HCT116 (cell line): ENCODE measurements around the gene MRPL1. TPM values are rescaled to one million over a fixed set of nuclear protein-coding genes. Genes with fewer than 3 reads are reported as not detected.
A peak's percentile ranks its signal among the peaks of the same experiment; 100 is the strongest.

Experiments used
- ATAC-seq: fragments of 200-7000 bp; cut with Tn5 transposase; 2 replicates; pipeline ENCODE4 v1.9.1; 2020; ENCODE audit warnings: mild to moderate bottlenecking, moderate library complexity
- BruUV-seq: library from RNA; stranded (reverse); fragments of 400-500 nt; replicated peaks from 2 replicates; lab custom pipeline; 2021; lab: Mats Ljungman, UMichigan
- CTCF ChIA-PET: fragments of 300-600 bp; sonication (Branson Sonifier 250); formaldehyde crosslinking; loops from one replicate; lab custom pipeline; 2021; ENCODE audit warnings: antibody characterized with exemption; lab: Charles Lee
- POLR2A ChIA-PET: fragments of 300-600, 350-600 bp; sonication (Branson Sonifier 250); formaldehyde crosslinking; loops from one replicate; lab custom pipeline; 2021; ENCODE audit warnings: antibody characterized with exemption; lab: Charles Lee
- RAD21 ChIA-PET, 2 experiments: fragments of 300-600 bp; sonication (Branson Sonifier 250); formaldehyde crosslinking; loops; one replicate each; lab custom pipeline; 2023; ENCODE audit warnings: low total read pairs in 2 of 2; ENCODE audit not compliant: uncharacterized antibody in 2 of 2, unreplicated experiment in 2 of 2, low non-redundant PET in 1 of 2; lab: Charles Lee
- DNase-seq: peaks from one replicate; pipeline ENCODE4 v3.0.0-alpha.2; 2010; ENCODE audit warnings: low read depth, low spot score
- H2AFZ ChIP-seq: fragments of 200-600 bp; shearing (Covaris generic), sonication (generic); 2 replicates; pipeline ENCODE4 v1.6.1; 2017; ENCODE audit warnings: low read depth, mixed run types, mixed read lengths, antibody characterized with exemption, low read length; ENCODE audit not compliant: poor library complexity, severe bottlenecking
- H3K27ac ChIP-seq: 2 replicates; pipeline ENCODE4 v1.5.1; 2012; ENCODE audit warnings: low read depth, low read length
- H3K27me3 ChIP-seq: fragments of 200-600 bp; sonication (generic); 2 replicates; pipeline ENCODE4 v1.6.1; 2016; ENCODE audit warnings: mixed run types, low read length, mixed read lengths; ENCODE audit not compliant: insufficient read depth
- H3K36me3 ChIP-seq, 2 experiments: fragments of 200-500 bp in 1 of 2; fragments of 200-600 bp in 1 of 2; sonication (Bioruptor generic) in 1 of 2; sonication (generic) in 1 of 2; 2 replicates each; pipeline versions ENCODE4 v1.5.1 to v1.6.1; 2014 to 2016; ENCODE audit warnings: low read length in 2 of 2, inconsistent platforms in 1 of 2, mixed read lengths in 1 of 2, mixed run types in 1 of 2; ENCODE audit not compliant: insufficient read depth in 2 of 2, control insufficient read depth in 1 of 2
- H3K4me1 ChIP-seq, 2 experiments: fragments of 200-600 bp in 1 of 2; sonication (generic) in 1 of 2; 2 replicates each; pipeline versions ENCODE4 v1.5.1 to v1.6.1; 2012 to 2017; ENCODE audit warnings: low read length in 2 of 2, inconsistent platforms in 1 of 2, mild to moderate bottlenecking in 1 of 2, mixed read lengths in 1 of 2, mixed run types in 1 of 2, moderate library complexity in 1 of 2; ENCODE audit not compliant: insufficient read depth in 2 of 2, control insufficient read depth in 1 of 2
- H3K4me2 ChIP-seq: fragments of 200-600 bp; sonication (generic); 2 replicates; pipeline ENCODE4 v1.6.1; 2017; ENCODE audit warnings: mixed run types, low read length, mixed read lengths
- H3K4me3 ChIP-seq, 2 experiments: fragments of 200-600 bp in 1 of 2; sonication (generic) in 1 of 2; replicated peaks in 1 of 2; 2 replicates each; pipeline ENCODE4 v1.5.1; 2011 to 2016; ENCODE audit warnings: low read length in 2 of 2, control low read depth in 1 of 2, low read depth in 1 of 2, mild to moderate bottlenecking in 1 of 2, mixed read lengths in 1 of 2, mixed run types in 1 of 2
- H3K79me2 ChIP-seq: fragments of 200-600 bp; sonication (generic); 2 replicates; pipeline ENCODE4 v1.6.1; 2017; ENCODE audit warnings: mild to moderate bottlenecking, mixed run types, low read length, moderate library complexity, mixed read lengths; ENCODE audit not compliant: insufficient read depth
- H3K9ac ChIP-seq: fragments of 200-600 bp; sonication (generic); 2 replicates; pipeline ENCODE4 v1.6.1; 2016; ENCODE audit warnings: low read length, mixed read lengths
- H3K9me2 ChIP-seq: fragments of 200-600 bp; sonication (generic), shearing (Covaris generic); 2 replicates; pipeline ENCODE4 v1.6.1; 2017; ENCODE audit warnings: mixed run types, mild to moderate bottlenecking, moderate library complexity; ENCODE audit not compliant: insufficient read depth
- H3K9me3 ChIP-seq, 2 experiments: fragments of 200-500 bp in 1 of 2; fragments of 200-600 bp in 1 of 2; sonication (Bioruptor generic) in 1 of 2; sonication (generic) in 1 of 2; 2 replicates each; pipeline ENCODE4 v1.6.1; 2014 to 2017; ENCODE audit warnings: low read length in 2 of 2, mixed read lengths in 2 of 2, inconsistent platforms in 1 of 2, low read depth in 1 of 2, mild to moderate bottlenecking in 1 of 2, mixed run types in 1 of 2, moderate library complexity in 1 of 2; ENCODE audit not compliant: control insufficient read depth in 1 of 2, insufficient read depth in 1 of 2
- H4K20me1 ChIP-seq: fragments of 200-600 bp; sonication (generic), shearing (Covaris generic); 2 replicates; pipeline ENCODE4 v1.6.1; 2017; ENCODE audit warnings: mixed run types, mild to moderate bottlenecking, moderate library complexity; ENCODE audit not compliant: insufficient read depth
- CBX3 ChIP-seq: IDR thresholded peaks from 2 replicates; pipeline ENCODE4 v1.6.1; 2012; ENCODE audit warnings: low read depth
- EGR1 ChIP-seq: IDR thresholded peaks from 2 replicates; pipeline ENCODE4 v1.6.1; 2012; ENCODE audit warnings: low read depth
- EZH2phosphoT487 ChIP-seq: fragments of 200-600 bp; IDR thresholded peaks from 2 replicates; pipeline ENCODE4 v1.6.1; 2018; ENCODE audit warnings: antibody characterized with exemption, borderline replicate concordance
- FOSL1 ChIP-seq: IDR thresholded peaks from 2 replicates; pipeline ENCODE4 v1.6.1; 2012; ENCODE audit warnings: low read depth
- POLR2AphosphoS5 ChIP-seq: IDR thresholded peaks from 2 replicates; pipeline ENCODE4 v1.6.1; 2011; ENCODE audit warnings: mild to moderate bottlenecking, low read depth, low read length, moderate library complexity
- RAD21 ChIP-seq: IDR thresholded peaks from 2 replicates; pipeline ENCODE4 v1.6.1; 2012; ENCODE audit warnings: low read depth, mild to moderate bottlenecking
- SIN3A ChIP-seq: IDR thresholded peaks from 2 replicates; pipeline ENCODE4 v1.6.1; 2012; ENCODE audit warnings: low read depth
- SP1 ChIP-seq: IDR thresholded peaks from 2 replicates; pipeline ENCODE4 v1.6.1; 2012; ENCODE audit warnings: low read depth
- SRF ChIP-seq: IDR thresholded peaks from 2 replicates; pipeline ENCODE4 v1.6.1; 2012; ENCODE audit warnings: low read depth
- ZNF274 ChIP-seq: fragments of 200-500 bp; sonication (Bioruptor generic); IDR thresholded peaks from 2 replicates; pipeline ENCODE4 v1.6.1; 2014; ENCODE audit warnings: mild to moderate bottlenecking, low read depth, low read length, inconsistent platforms
- intact Hi-C: fragments of 100-400 bp; cut with micrococcal nuclease; formaldehyde crosslinking; loops from 2 replicates; pipeline ENCODE4 v1.10.0; 2022
- total RNA-seq: library from RNA; stranded (reverse); gene quantifications from one replicate; pipeline ENCODE4 v1.2.1, GENCODE V29; 2021; ENCODE audit not compliant: unreplicated experiment
- TF ChIP-seq, protein P1 (sequence below): IDR thresholded peaks from 2 replicates; pipeline ENCODE4 v1.6.1; 2012
- TF ChIP-seq, protein P2 (sequence below): IDR thresholded peaks from 2 replicates; pipeline ENCODE4 v1.6.1; 2012
- TF ChIP-seq, protein P3 (sequence below), 3 experiments: fragments of 200-600 bp in 1 of 3; sonication (generic) in 1 of 3; IDR thresholded peaks in 2 of 3; conservative IDR thresholded peaks in 1 of 3; 2 replicates each; pipeline ENCODE4 v1.5.1; 2012 to 2017; ENCODE audit warnings: low read depth in 2 of 3, low read length in 2 of 3, antibody characterized with exemption in 1 of 3, borderline replicate concordance in 1 of 3, control low read depth in 1 of 3, mild to moderate bottlenecking in 1 of 3, mixed read lengths in 1 of 3, mixed run types in 1 of 3, moderate library complexity in 1 of 3; ENCODE audit not compliant: insufficient read depth in 1 of 3
- TF ChIP-seq, protein P4 (sequence below): IDR thresholded peaks from 2 replicates; pipeline ENCODE4 v1.6.1; 2012; ENCODE audit warnings: low read depth

Gene MRPL1
- total RNA-seq, 1 experiment from 2014 or later: 54.9 TPM

DNA sequence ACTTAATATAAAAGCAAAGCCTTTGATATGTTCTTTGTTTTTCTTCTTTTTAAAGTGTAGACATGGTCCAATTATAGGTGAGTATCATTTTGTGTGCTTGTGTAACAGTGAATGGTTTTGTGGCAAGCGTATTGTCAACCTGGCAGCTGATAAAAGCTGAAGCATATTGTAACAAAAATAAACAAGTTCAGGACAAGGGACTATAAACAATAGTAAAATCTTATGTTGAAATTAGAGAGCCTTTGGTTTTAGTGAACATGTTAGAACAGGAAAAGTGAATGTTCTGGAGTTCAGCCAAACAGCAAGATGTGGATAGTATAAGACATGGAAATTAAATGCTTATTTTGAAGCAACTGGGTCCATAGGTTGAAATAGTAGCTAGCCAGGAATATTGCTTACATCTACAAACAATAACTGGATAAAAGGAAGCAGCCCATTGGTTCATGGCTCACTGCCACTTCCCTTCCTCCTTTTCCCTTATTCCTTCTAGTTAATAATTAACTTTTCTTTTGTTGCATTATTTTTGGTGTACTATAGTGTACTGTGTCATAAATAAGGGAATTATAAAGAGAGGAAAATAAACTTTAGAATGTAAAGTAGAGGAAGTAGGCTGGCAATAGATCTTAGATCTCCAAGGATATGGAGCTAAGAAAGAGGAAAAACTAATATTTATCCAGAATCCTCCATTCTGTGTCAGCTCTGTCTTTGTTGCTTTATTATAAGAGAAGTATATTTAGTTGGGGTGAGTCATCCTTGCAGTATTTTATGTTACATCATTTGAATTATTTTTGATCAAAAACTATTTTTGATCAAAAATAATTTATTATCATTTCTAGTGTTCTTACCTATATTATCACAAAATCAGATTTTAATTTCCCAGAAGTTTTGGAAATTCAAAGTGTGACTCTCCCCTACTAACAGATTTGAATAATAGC is 65.6 kb downstream of the MRPL1 start:
- no peak overlapping the region for H2AFZ ChIP-seq
- ATAC-seq: no peak; the same call in 1 of the 2 replicates
- no peak overlapping the region for H3K4me3 ChIP-seq
- H3K36me3 ChIP-seq: no peaks in the 10 kb centered on the region; a peak in 1 of 4 replicates
- H3K27me3 ChIP-seq: no peaks in the 10 kb centered on the region
- no TSS peak for BruUV-seq
- peak overlapping the region; percentile 3; the same call in 1 of the 2 replicates for H3K4me2 ChIP-seq
- POLR2A ChIA-PET: no interaction called here
- TF ChIP-seq CBX3: no peak
- no peak for TF ChIP-seq EZH2phosphoT487
- TF ChIP-seq SRF: no peak
- TF ChIP-seq, protein P1, sequence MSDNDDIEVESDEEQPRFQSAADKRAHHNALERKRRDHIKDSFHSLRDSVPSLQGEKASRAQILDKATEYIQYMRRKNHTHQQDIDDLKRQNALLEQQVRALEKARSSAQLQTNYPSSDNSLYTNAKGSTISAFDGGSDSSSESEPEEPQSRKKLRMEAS: no peak
- no peak for TF ChIP-seq EGR1
- TF ChIP-seq ZNF274: no peak
- no peak; the same call in 1 of the 2 replicates for TF ChIP-seq SP1
- no peak for TF ChIP-seq RAD21
- TF ChIP-seq, protein P2, sequence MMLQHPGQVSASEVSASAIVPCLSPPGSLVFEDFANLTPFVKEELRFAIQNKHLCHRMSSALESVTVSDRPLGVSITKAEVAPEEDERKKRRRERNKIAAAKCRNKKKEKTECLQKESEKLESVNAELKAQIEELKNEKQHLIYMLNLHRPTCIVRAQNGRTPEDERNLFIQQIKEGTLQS: no peak
- no peak for TF ChIP-seq FOSL1
- no peak for TF ChIP-seq SIN3A
- TF ChIP-seq POLR2AphosphoS5: no peak
- TF ChIP-seq, protein P3, sequence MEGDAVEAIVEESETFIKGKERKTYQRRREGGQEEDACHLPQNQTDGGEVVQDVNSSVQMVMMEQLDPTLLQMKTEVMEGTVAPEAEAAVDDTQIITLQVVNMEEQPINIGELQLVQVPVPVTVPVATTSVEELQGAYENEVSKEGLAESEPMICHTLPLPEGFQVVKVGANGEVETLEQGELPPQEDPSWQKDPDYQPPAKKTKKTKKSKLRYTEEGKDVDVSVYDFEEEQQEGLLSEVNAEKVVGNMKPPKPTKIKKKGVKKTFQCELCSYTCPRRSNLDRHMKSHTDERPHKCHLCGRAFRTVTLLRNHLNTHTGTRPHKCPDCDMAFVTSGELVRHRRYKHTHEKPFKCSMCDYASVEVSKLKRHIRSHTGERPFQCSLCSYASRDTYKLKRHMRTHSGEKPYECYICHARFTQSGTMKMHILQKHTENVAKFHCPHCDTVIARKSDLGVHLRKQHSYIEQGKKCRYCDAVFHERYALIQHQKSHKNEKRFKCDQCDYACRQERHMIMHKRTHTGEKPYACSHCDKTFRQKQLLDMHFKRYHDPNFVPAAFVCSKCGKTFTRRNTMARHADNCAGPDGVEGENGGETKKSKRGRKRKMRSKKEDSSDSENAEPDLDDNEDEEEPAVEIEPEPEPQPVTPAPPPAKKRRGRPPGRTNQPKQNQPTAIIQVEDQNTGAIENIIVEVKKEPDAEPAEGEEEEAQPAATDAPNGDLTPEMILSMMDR (IDR thresholded peaks at IDR 0.05 in 2 of 3, conservative IDR thresholded peaks at IDR 0.05 in 1 of 3; ENCODE audit: borderline replicate concordance in 1 of 3, insufficient read depth in 1 of 3, low read depth in 2 of 3, low read length in 2 of 3): no peak
- TF ChIP-seq, protein P4, sequence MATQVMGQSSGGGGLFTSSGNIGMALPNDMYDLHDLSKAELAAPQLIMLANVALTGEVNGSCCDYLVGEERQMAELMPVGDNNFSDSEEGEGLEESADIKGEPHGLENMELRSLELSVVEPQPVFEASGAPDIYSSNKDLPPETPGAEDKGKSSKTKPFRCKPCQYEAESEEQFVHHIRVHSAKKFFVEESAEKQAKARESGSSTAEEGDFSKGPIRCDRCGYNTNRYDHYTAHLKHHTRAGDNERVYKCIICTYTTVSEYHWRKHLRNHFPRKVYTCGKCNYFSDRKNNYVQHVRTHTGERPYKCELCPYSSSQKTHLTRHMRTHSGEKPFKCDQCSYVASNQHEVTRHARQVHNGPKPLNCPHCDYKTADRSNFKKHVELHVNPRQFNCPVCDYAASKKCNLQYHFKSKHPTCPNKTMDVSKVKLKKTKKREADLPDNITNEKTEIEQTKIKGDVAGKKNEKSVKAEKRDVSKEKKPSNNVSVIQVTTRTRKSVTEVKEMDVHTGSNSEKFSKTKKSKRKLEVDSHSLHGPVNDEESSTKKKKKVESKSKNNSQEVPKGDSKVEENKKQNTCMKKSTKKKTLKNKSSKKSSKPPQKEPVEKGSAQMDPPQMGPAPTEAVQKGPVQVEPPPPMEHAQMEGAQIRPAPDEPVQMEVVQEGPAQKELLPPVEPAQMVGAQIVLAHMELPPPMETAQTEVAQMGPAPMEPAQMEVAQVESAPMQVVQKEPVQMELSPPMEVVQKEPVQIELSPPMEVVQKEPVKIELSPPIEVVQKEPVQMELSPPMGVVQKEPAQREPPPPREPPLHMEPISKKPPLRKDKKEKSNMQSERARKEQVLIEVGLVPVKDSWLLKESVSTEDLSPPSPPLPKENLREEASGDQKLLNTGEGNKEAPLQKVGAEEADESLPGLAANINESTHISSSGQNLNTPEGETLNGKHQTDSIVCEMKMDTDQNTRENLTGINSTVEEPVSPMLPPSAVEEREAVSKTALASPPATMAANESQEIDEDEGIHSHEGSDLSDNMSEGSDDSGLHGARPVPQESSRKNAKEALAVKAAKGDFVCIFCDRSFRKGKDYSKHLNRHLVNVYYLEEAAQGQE: no peak
- CTCF ChIA-PET: interaction anchor here (1.8 kb wide), 1 partner anchor 11 kb away, joined by 4 read pairs; no protein-coding TSS in a partner anchor
- peaks cover 10 to 19% of the 10 kb centered on the region in 2 experiments for H3K4me1 ChIP-seq
- no peak overlapping the region for H3K27ac ChIP-seq
- no peaks in the 10 kb centered on the region for H3K9me2 ChIP-seq
- RAD21 ChIA-PET: no interaction called here
- no peaks in the 10 kb centered on the region for H4K20me1 ChIP-seq
- no peak for DNase-seq
- intact Hi-C loops: no loop called here
- H3K79me2 ChIP-seq: no peaks in the 10 kb centered on the region; the same call in 1 of the 2 replicates
- no peak overlapping the region for H3K9ac ChIP-seq
- H3K9me3 ChIP-seq: no peaks in the 10 kb centered on the region; a peak in 1 of 4 replicates
